Kidney (tissue), 14 donors: Measurements from ENCODE around the gene OR5K2. TPM values are rescaled to one million over a fixed set of nuclear protein-coding genes. Genes with fewer than 3 reads are reported as not detected.

Experiments
- DNase-seq, 5 donors: peaks; one replicate each; pipeline ENCODE4 v3.0.0-alpha.2; 2013 to 2020
- FAIRE-seq: peaks from 2 replicates; lab custom pipeline; 2012; peaks lifted over from hg19 to GRCh38; lab: Jason Lieb, UNC
- H3K27ac ChIP-seq, 2 donors: one replicate each; pipeline ENCODE4 v1.7.0; 2013; ENCODE audit warnings: low read depth in 2 of 2, low read length in 2 of 2, inconsistent platforms in 1 of 2
- H3K27me3 ChIP-seq: one replicate; pipeline ENCODE4 v1.7.1; 2013; ENCODE audit warnings: low read length, inconsistent platforms; ENCODE audit not compliant: control insufficient read depth, insufficient read depth
- H3K36me3 ChIP-seq, 3 donors: one replicate each; pipeline versions ENCODE4 v1.7.0 to v1.7.1; 2013; ENCODE audit warnings: low read length in 3 of 3, control low read depth in 1 of 3, inconsistent platforms in 1 of 3; ENCODE audit not compliant: insufficient read depth in 3 of 3, control insufficient read depth in 2 of 3
- H3K4me1 ChIP-seq, 3 donors: one replicate each; pipeline versions ENCODE4 v1.7.0 to v1.7.1; 2013; ENCODE audit warnings: low read length in 3 of 3, inconsistent platforms in 1 of 3, low read depth in 1 of 3; ENCODE audit not compliant: control insufficient read depth in 2 of 3, insufficient read depth in 2 of 3
- H3K4me3 ChIP-seq, 3 donors: one replicate each; pipeline versions ENCODE4 v1.7.0 to v1.8.1; 2013; ENCODE audit warnings: low read length in 3 of 3, control low read depth in 1 of 3, inconsistent platforms in 1 of 3
- H3K9ac ChIP-seq, 3 donors: one replicate each; pipeline versions ENCODE4 v1.7.0 to v1.7.1; 2013; ENCODE audit warnings: low read length in 3 of 3, control low read depth in 1 of 3, inconsistent platforms in 1 of 3
- H3K9me3 ChIP-seq, 3 donors: one replicate each; pipeline versions ENCODE4 v1.7.0 to v1.7.1; 2013; ENCODE audit warnings: low read length in 3 of 3, control low read depth in 1 of 3, inconsistent platforms in 1 of 3; ENCODE audit not compliant: control insufficient read depth in 2 of 3, insufficient read depth in 1 of 3
- CTCF ChIP-seq: IDR thresholded peaks from 3 replicates; pipeline ENCODE4 v1.5.1; 2012; ENCODE audit warnings: mild to moderate bottlenecking, moderate library complexity, borderline replicate concordance; ENCODE audit not compliant: insufficient read depth; ENCODE audit errors: extremely low read depth
- intact Hi-C: fragments of 100-400 bp; cut with DNase I; formaldehyde crosslinking; loops from one replicate; pipeline ENCODE4 v1.11.1; 2022
- polyA plus RNA-seq: library from polyadenylated mRNA; stranded (reverse); fragments of 350-450 nt; fragmentation: Illumina TruSeq; extraction: RNeasy Lipid Tissue Mini Kit (QIAGEN cat#74804); gene quantifications from one replicate; pipeline ENCODE4 v1.2.3, GENCODE V29; 2014; ENCODE audit warnings: low read depth, low replicate concordance; ENCODE audit not compliant: insufficient read depth
- total RNA-seq: library from RNA; stranded (reverse); fragmentation: NEBNext Ultra II Directional; extraction: Animal tissue kit (Norgen Biotek cat#: 25700); gene quantifications from one replicate; pipeline ENCODE4 v1.2.1, GENCODE V29; 2021
- donor health status: control.
- donor health status: control.
- donor health status: control.
- donor health status: control.
- donor health status: control.
- donor health status: DM: yes; HTN: yes; CAD: no.
- donor health status: Normal renal cell carcinoma (clear cell type).

Gene OR5K2
- total and polyA plus RNA-seq, 2 donors from 2014 or later, result not detected

GRCh38 chr3:98532709-98533571 lies 35.5 kb downstream of the OR5K2 start:
- Histone ChIP-seq H3K4me3 (no peak overlapping the region), H3K36me3 (no peaks in the 10 kb centered on the region), H3K4me1 (no peaks in the 10 kb centered on the region), H3K9me3 (no peaks in the 10 kb centered on the region), H3K27ac (no peak overlapping the region), H3K27me3 (no peaks in the 10 kb centered on the region), H3K9ac (no peak overlapping the region)
- DNase-seq (no peak), FAIRE-seq (no peak)
- no peak for TF ChIP-seq CTCF
- intact Hi-C loops, result no loop called here

- DNase-seq, result no peak
- intact Hi-C loops, result no loop called here
- no peaks in the 10 kb centered on the region for H3K36me3 ChIP-seq
- no peak for FAIRE-seq
- no peaks in the 10 kb centered on the region for H3K27me3 ChIP-seq
- no peak overlapping the region for H3K4me3 ChIP-seq
- H3K9ac ChIP-seq, result no peak overlapping the region
- H3K9me3 ChIP-seq, result no peaks in the 10 kb centered on the region
- H3K27ac ChIP-seq, result no peak overlapping the region
- H3K4me1 ChIP-seq, result no peaks in the 10 kb centered on the region
- no peak for TF ChIP-seq CTCF
Observed at GRCh38 chr3:98534168-98534567, 36.7 kb downstream of the OR5K2 start.

GRCh38 chr3:98534734-98535133 lies 37.3 kb downstream of the OR5K2 start:
- H3K4me3 ChIP-seq, result no peak overlapping the region
- H3K4me1 ChIP-seq, result no peaks in the 10 kb centered on the region
- TF ChIP-seq CTCF, result no peak
- no peaks in the 10 kb centered on the region for H3K36me3 ChIP-seq
- no peaks in the 10 kb centered on the region for H3K9me3 ChIP-seq
- H3K27me3 ChIP-seq, result no peaks in the 10 kb centered on the region
- no peak for FAIRE-seq
- DNase-seq, result no peak
- intact Hi-C loops, result no loop called here
- H3K9ac ChIP-seq, result no peak overlapping the region
- H3K27ac ChIP-seq, result no peak overlapping the region
